Hematopoietic multipotent progenitor cell treated with erythropoietin and hydrocortisone succinate and interleukin-3 and kit ligand, for 4 days (in vitro differentiated cells): ENCODE results near the gene GPANK1.
A peak's percentile ranks its signal among the peaks of the same experiment; 100 is the strongest.

Source experiments
- DNase-seq: peaks from one replicate; pipeline ENCODE4 v3.0.0-alpha.2; 2015

GPANK1 gene

GRCh38 chr6:31636698-31637596 lies 27.9 kb downstream of the GPANK1 start:
- DNase-seq: no peak

GRCh38 chr6:31634969-31635575 lies 29.7 kb downstream of the GPANK1 start:
- no peak for DNase-seq

- DNase-seq: no peak
Observed at GRCh38 chr6:31634131-31634530, 30.7 kb downstream of the GPANK1 start.

- no peak for DNase-seq
Observed at GRCh38 chr6:31633447-31633846, 31.4 kb downstream of the GPANK1 start.

- DNase-seq: no peak
Observed at GRCh38 chr6:31632279-31632946, 32.4 kb downstream of the GPANK1 start.

- DNase-seq: no peak
Observed at GRCh38 chr6:31631681-31632278, 33.0 kb downstream of the GPANK1 start.

GRCh38 chr6:31631209-31631608 lies 33.6 kb downstream of the GPANK1 start:
- no peak for DNase-seq

GRCh38 chr6:31630177-31630934 lies 34.4 kb downstream of the GPANK1 start:
- DNase-seq: no peak

GRCh38 chr6:31629014-31629413 lies 35.8 kb downstream of the GPANK1 start:
- no peak for DNase-seq

- DNase-seq: no peak
Observed at GRCh38 chr6:31627690-31628287, 37.0 kb downstream of the GPANK1 start.

- no peak for DNase-seq
Observed at GRCh38 chr6:31626952-31627351, 37.8 kb downstream of the GPANK1 start.

GRCh38 chr6:31624070-31624469 lies 40.7 kb downstream of the GPANK1 start:
- no peak for DNase-seq

- peak; percentile 42 for DNase-seq
Observed at GRCh38 chr6:31622684-31623091, 42.1 kb downstream of the GPANK1 start.

- DNase-seq: no peak
Observed at GRCh38 chr6:31621991-31622390, 42.8 kb downstream of the GPANK1 start.

GRCh38 chr6:31621320-31621939 lies 43.4 kb downstream of the GPANK1 start:
- no peak for DNase-seq

GRCh38 chr6:31620586-31621319 lies 44.0 kb downstream of the GPANK1 start, which contains the start of gene PRRC2A:
TSS of gene PRRC2A (plus strand) at chr6:31620715. CDS start at chr6:31622790, 2,075 bp downstream.
- peak; percentile 92 for DNase-seq

GRCh38 chr6:31619805-31620585 lies 44.8 kb downstream of the GPANK1 start:
- peak; percentile 100 for DNase-seq

GRCh38 chr6:31617010-31617409 lies 47.8 kb downstream of the GPANK1 start:
- no peak for DNase-seq

GRCh38 chr6:31615748-31616147 lies 49.0 kb downstream of the GPANK1 start:
- peak; percentile 92 for DNase-seq
